ENCODE data around the gene ADORA3.
A peak's percentile ranks its signal among the peaks of the same experiment; 100 is the strongest.

The ADORA3 gene

DNA sequence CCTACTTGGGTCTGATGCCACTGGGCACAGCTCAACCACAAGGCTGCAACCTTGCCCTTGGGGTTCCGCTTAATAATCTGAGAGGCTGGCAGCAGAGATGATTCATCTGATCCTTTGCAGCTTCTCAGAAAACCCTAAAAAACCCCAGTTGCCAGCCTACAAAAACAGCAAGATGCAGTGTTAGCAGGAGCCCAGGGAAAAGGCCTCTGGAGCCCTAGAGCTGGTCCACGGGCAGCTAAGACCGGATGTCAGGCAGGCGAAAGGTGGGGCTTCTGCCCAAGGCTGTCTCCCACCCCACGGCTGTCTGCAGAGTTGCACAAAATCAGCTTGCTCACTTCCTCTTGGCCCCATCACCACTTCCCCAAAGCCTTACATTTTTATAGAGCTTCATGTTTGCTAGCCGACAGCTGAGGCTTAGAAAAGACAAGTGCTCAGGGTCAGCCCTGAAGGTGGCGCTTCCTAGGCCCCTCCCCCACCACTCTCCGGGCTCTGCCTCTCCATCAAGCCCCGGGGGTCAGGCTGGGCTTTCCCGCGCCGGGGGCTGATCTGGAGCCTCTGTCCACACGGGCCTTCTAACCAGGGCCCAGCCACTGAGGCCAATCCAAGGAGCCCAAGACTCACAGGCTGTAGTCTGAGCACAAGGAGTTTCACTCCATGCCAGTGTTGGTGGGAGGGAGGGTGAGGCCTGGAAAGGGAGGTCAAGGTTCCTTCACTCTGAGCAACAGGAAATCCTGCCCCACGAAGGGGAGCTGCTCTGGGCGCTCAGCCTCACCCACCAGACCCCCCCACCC lies 4.2 kb upstream of the ADORA3 start:
- peak; percentile 76 for DNase-seq

- no peak for DNase-seq
These were observed 3.1 kb upstream of the ADORA3 start for GRCh38 chr1:111506561-111506960.

DNA sequence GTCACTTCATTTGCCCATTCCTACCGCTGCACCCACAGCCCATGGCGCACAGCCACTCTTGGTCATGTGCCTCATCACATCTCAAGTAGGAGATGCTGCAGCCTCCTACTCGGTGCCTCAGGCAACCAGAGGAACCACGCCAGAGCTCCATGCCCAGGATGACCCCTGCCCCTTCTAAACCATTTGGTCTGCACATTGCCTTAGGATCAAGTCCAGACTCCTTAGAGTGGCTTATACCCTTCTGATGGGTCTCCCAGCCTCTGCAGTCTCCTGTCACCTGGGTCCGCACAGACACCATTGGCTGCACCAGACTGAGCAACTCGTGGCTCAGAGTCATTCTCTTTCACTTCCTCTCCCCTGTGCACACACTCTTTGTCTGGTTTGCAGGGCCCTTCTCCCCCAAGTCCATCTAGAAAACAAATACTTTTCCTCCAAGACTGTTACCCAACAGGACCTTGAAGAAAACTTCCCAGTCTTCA lies 2.2 kb upstream of the ADORA3 start:
- no peak for DNase-seq

GRCh38 chr1:111504097-111504496 lies 664 bp upstream of the ADORA3 start:
- no peak for DNase-seq

GRCh38 chr1:111501645-111502044 lies 1.8 kb downstream of the ADORA3 start:
- DNase-seq: no peak

- no peak for DNase-seq
These were observed 4.2 kb downstream of the ADORA3 start for GRCh38 chr1:111499026-111499785.

GRCh38 chr1:111497592-111497991 lies 5.8 kb downstream of the ADORA3 start:
- no peak for DNase-seq

DNA sequence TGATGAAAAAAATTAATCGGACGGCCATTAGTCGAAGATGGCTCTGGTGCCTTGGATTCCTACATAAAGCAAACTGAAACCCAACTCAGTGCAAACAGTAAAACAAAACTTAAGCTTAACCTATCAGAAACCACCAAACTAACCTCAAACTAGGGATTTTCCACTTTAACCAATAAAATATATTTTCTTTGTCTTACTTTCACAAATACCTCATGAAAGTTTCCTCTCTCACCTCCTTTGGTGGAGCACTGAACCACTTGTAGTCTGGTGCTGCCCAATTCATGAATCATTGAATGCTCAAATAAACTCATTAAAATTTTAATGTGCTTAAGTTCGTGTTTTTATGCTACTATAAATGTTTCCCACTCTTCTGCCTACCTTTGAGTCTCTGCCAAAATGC lies 7.0 kb downstream of the ADORA3 start:
- DNase-seq: no peak

GRCh38 chr1:111491070-111491469 lies 12.4 kb downstream of the ADORA3 start:
- DNase-seq: no peak

DNA sequence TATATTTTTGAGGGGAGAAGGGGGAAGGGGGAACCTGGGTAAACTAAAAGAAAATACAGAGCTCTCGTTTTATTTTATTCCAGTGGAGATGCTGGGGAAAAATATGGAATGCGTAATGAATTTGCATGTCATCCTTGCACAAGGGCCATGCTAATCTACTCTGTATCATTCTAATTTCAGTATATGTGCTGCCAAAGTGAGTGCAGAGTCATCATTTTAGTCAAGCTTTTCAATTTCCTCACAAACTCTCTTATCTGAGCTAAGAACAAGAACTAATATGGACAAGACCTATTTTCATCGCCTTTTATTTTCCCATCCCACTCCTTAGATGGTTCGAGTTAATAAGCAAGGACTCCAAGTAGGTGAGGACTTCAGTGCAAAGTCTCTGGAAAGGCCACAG lies 13.2 kb downstream of the ADORA3 start:
- no peak for DNase-seq

- no peak for DNase-seq
These were observed 13.8 kb downstream of the ADORA3 start for GRCh38 chr1:111489604-111490003.

DNA sequence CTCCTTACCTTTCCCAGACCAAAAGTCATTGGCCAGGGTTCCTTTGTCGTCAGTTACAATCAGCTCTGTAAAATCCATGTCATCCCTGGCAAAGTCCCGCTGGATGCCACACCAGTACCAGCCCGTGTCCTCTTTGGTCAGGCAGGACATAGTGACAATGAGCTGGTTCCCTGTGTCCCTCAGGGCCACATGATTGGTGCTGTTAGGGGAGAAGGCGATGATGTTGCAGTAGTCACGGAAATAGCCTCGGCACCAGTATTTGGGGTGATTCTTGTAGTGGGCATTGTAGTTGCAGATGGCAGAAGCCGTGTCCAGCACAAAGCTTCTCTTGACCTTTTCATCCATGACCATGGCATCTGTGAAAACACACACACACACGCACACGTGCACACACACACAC lies 14.8 kb downstream of the ADORA3 start:
- no peak for DNase-seq

GRCh38 chr1:111487133-111487532 lies 16.3 kb downstream of the ADORA3 start:
- no peak for DNase-seq

GRCh38 chr1:111486431-111486830 lies 17.0 kb downstream of the ADORA3 start:
- no peak for DNase-seq

GRCh38 chr1:111484391-111485026 lies 18.9 kb downstream of the ADORA3 start:
- no peak for DNase-seq

DNA sequence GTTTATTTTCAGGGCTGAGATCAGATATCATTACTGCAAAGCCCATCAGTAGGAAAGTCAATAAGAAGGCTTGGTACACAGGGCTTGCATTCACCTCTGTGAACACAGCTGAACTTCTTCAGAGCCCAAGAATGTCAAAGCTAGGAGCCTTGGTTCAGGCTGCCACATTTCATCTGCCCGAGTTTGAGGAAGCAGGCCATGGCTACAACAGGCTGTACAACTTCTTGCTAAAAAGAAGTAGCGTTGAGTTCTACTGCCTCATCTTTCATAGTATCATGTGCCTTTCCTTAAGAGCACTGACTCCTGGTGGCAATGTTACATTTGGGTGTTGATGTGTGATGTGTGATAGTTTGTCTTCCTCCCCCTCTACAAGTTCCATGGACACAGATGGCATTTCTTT lies 19.6 kb downstream of the ADORA3 start:
- no peak for DNase-seq

DNA sequence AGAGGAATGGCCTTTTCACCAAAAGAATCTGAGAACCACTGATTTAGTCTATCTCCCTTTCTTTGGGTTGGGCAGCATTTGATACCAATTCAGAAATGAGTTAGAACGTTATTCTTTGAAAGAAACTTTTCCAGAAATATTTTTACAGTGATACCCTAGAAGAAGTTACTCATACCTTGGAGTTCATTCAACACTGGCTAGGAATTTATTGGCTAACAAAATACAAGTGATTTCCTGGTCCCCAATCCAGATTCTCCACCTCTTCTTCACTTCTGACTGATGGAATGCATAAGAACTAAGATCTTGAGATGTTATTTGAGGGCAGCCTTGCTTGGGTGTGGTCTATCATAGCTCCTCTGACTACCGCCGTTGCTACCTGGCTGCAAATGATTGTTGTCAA lies 20.3 kb downstream of the ADORA3 start:
- DNase-seq: no peak

- peak; percentile 48 for DNase-seq
These were observed 21.8 kb downstream of the ADORA3 start for GRCh38 chr1:111481387-111482221.

DNA sequence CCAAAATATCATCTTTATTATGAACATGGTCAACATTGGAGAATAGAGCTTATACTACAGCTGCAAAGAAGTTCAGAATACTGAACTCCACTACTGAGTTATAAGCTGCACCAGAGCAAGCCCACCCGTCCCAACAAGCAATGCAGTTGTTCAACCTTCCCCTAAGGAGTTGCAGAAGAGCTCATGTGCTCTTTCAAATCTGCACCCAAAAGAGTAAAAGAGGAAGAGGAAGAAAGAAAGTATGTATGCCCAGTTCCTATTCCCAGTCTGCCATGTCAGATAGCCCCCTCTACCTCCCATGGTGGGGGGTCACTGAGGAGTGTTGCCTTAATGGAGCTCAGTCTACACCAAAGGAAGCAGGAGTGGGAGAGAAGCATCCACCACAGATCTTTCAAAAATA lies 22.8 kb downstream of the ADORA3 start:
- DNase-seq: no peak

DNA sequence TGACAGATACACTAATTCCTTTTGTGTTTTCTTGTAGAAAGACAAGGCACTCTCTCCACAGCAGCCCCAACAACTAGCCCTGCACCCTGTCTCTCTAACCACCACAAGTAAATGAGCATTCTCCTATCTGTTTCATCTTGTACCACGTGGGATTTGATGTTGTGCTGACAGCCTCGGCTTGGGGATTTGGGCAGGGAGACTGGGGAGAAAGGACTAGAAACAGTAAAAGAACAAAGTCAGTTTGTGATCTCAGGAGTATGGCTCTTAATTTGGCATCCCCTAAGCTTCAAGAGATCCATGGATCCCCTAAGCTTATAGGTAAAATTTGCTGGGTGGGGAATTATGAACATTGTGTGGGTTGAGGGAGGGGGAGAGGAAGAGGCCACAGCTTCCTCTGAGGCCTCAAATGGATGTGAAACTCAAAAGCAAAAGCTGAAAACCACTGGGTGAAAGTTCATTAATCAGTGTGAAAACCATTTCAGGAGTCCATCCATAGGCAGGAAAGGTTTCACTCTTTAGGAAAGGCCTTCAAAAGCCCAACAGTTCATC lies 26.6 kb downstream of the ADORA3 start:
- DNase-seq: no peak

DNA sequence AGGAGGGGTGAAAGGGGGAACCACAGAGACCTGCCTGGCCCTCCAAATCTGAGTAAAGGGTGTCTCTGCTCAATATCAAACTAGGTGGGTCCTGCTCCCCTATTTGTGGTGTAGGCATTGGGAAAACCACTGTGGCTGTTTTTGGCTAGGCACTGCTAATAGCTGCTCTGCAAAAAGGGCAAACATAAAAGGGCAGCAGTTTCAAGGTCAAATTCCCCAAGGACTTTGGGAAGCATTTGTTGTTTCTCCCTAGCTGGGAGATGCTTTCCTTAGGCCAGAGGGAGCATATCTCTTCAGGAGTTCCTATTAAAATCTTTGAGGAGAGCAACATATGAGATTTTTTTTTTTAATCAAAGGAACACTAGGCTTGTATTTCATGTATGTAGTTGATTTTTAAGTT lies 27.2 kb downstream of the ADORA3 start:
- no peak for DNase-seq

DNA sequence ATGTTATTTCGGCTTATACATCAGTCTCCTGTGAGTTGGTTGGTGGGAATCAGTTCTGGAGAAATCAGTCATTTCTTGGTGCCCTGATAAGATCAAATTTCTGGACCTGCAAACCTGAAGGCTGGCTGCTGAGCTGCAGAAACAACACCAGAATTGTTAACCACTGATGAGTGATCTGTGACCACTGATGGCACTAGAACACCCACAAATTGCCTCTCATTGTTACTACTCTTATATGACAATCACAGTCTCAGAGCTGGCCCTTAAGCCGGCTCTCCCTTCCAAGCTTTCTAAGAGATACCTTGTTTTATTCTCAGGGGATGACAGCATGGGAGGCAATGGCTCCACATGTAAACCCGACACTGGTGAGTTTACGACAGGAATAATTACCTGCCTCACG lies 27.7 kb downstream of the ADORA3 start:
- no peak for DNase-seq

- peak; percentile 6 for DNase-seq
These were observed 28.9 kb downstream of the ADORA3 start for GRCh38 chr1:111474521-111474920.
